NCI-H2107 (cell line): ENCODE results near the gene CAB39L.

Experiments
- DNase-seq: peaks from one replicate; lab custom pipeline; 2025; lab: John Stamatoyannopoulos, UW

Gene CAB39L

GRCh38 chr13:49399801-49400472 is 43.9 kb downstream of the CAB39L start:
- no peak for DNase-seq

DNA sequence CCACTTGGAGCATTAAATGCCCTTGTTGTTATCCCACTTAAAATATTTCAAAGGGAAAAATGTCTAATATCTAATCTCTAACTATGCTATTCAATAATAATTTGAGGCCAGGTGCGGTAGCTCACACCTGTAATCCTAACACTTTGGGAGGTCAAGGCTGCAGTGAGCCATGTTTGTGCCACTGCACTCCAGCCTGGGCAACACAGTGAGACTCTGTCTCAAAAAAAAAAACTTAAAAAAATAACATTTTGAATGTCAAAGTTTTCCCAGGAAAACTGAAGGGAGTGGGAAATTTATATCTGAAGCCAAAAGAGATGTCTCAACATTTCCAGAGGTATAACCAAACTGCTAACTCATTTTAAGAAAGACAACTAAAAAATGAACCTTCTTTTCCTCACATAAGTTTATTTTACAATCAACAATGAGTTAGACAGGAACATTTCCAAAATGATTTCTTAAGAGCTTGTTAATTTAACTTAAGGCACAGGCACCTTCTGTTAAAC is 47.9 kb downstream of the CAB39L start:
- no peak for DNase-seq

DNA sequence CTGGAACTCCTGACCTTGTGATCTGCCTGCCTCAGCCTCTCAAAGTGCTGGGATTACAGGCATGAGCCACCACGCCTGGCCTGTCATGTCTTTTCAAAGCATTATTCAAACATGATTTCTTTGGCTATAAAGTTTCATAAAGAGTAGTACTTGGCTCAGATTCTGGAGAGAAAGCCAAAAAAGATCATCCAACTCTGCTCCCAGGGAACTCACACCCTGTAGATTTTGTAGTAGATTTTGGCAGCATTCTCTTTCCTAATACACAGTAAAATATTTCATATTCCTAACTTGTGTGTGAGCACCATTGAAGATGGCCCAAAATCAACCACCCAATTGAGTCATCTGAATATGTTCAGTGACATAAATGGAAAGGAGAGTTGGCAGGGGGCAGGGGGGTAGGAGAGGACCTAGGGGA is 48.4 kb downstream of the CAB39L start:
- DNase-seq, result no peak

DNA sequence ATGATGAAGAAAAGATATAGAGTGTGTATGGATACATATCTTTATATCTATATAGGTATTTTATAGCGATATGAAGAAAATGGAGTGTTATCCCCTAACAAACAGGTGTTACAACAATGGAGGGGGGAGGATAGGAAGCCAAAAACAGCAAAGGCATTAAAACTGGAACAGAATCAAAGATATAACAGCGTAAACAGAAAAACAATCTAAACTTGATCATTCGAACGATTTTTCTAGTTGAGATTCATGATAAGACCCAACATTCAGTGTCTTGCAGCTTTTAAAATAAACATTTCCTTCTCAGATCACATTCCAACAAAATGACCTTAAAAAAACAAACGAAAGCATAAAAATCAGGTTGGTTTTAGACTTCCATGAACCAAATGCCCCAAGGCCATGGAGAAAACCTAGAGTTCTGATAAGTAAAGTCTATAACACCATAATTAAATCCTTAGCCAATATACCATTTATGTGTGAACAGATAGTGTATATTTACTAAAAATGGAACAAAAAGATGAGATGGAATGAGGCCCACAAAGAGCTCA is 55.7 kb downstream of the CAB39L start:
- DNase-seq, result no peak

DNA sequence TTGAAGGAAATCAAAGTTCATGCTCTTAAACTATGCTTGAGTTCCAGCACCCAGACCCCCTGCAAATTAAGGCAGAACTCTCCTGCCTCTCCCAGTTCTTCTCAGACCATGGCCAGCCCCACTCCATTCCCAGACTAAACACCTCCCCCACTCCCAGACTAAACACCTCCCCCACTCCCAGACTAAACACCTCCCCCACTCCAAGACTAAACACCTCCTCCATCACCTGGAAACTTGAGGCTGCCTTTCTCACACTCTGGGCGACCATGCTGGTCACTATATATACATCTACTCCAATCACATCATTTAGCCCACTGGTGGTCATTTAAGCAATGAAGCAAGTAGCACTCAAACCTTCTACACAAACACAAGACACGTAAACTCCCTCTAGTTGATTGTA is 57.2 kb downstream of the CAB39L start:
- DNase-seq, result no peak

DNA sequence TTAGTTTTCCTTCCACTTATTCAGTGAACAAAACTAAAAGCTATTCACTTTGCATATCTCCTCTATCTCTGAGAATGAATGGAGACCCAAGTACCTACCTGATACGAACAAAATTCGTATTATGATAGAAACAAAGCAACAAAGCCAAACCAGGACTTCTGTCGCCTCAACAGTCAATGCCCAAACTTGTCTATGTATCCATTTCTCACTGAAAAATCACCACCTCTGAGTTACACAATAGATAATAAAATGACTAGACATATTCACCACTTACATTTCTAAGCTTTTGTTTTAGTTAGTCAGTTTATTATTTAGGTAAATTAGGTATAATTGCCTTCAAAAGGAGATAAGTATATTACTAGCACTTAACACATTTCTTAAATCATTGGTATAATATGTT is 67.7 kb downstream of the CAB39L start:
- DNase-seq, result no peak

DNA sequence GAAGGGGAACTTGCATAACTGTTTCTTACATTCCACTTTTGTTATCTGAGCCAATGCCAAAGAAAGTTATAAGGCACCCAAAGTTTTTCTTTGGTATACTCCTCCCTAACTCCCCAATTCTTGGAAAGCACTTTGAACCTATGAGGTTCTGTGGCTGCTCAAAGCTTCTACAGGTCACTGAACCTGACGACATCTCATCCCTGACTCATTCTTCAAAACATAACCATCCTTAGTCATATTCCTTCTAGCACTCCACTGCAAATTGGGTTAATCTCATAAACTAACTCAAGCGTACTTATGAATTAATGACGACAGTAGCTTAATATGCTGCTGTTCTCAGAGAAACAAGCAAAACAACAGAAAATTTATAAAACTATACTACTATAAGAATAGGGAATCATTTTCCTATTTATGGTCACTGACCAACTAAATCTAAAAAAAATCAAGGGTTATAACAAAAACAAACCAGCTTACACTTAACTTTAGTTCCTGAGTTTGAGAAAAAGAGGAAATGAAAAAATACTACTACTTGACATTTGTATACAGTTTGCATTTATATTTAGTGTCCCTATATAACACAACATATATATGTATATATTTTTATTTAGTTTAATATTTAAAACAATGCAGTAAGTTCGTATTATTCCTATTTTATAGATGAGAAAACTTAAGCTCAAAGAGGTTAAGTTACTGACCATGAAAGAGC is 69.1 kb downstream of the CAB39L start:
- no peak for DNase-seq

DNA sequence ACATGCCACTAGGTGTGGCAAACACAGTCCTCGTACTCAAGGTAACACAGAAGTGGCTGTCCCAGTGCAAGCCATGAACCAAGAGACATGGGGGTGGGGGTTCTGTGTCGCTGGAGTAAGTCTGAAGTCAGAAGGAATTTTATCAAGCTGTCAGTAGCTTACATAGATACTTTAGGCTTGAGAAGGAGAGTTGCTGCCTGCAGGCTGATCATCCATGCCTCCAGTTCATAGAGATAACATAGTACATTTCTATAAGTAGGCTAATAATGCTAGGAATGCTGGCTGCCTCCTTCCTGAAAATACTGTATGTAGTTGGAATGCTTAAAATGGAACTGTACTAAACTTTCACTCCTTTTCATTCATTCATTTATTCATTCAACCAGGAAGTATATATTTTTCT is 70.1 kb downstream of the CAB39L start:
- no peak for DNase-seq

DNA sequence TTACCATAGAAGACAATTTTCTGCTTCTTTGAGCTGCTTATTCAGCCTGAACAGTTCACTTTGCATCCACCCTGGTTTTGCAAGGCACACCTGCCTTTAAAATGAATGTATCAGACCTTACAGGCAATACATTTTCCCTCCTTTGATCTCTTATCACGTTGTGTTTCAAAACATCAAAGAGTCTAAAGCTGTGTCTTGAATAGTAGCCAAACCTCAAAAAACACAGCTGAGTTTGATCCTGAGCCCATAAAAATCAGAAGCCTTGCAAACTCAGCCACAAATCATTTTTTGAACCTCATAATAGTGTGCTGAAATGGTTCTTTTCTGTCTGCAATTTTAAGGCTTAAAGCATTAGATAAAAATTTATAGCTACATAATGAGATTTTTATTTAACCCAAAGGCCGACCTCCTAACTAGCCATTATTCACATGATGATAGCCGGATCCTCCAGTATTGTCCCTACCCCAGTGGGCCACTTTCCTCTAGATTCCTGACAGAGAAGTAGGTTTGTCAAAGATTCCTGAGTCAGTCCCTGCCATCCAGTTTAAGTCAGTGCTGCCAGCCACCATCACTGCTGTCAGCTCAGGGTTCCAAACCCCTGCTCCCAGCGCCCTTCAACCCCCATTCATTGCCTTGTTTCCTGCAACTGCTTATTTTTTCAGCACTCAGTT is 71.8 kb downstream of the CAB39L start:
- DNase-seq, result no peak

GRCh38 chr13:49370371-49370770 is 73.5 kb downstream of the CAB39L start:
- no peak for DNase-seq

GRCh38 chr13:49369866-49370265 is 74.0 kb downstream of the CAB39L start:
- DNase-seq, result no peak

DNA sequence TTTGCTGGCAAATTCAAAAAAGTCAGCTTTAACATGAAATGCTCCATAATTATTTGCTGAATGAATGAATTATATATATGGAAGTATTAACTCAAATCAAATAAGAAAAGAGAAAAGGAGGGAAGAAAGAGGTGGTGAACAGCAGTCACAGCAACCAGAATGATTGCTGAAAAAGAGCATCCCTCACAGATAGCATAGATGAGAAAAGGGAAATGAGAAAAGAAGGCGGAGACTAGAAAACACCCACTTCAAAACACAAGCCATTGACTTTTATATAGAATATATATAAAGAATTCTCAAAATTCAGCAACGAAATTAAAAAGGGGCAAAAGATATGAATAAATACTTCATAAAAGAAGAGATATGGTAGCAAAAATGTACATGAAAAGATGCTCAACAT is 75.2 kb downstream of the CAB39L start:
- no peak for DNase-seq

DNA sequence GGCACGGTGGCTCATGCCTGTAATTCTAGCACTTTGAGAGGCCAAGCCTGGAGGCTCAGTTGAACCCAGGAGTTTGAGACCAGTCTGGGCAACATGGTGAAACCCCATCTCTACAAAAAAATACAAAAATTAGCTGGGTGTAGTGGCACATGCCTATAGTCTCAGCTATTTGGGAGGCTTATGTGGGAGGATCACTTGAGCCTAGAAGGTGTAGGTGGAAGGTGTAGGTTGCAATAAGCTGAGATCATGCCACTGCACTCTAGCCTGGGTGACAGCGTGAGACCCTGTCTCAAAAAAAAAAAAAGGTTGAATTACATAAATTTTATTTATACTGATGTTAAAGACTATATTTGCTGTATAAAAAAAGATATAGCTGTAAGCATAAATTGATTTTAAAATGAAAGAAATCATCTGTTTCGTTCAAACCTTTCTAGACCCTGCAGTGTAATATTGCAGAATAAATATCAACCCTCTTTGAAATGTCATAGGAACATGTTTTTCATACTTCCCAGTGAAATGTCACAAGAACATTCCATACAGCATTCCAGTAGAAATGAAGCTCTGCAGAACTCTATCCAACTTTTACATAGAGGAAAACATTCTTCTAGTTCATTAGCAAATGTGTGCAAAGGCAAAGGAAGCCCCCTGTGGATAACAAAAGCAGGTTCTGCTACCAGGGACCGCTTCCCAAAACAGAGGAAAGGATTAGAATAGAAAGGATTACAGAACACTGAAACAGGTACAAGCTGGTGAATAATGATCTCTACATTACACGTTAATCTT is 76.0 kb downstream of the CAB39L start:
- no peak for DNase-seq

- no peak for DNase-seq
These were observed 77.0 kb downstream of the CAB39L start for GRCh38 chr13:49366841-49367240.

GRCh38 chr13:49357694-49358093 is 86.2 kb downstream of the CAB39L start:
- DNase-seq, result no peak

GRCh38 chr13:49356223-49356622 is 87.6 kb downstream of the CAB39L start:
- DNase-seq, result no peak

DNA sequence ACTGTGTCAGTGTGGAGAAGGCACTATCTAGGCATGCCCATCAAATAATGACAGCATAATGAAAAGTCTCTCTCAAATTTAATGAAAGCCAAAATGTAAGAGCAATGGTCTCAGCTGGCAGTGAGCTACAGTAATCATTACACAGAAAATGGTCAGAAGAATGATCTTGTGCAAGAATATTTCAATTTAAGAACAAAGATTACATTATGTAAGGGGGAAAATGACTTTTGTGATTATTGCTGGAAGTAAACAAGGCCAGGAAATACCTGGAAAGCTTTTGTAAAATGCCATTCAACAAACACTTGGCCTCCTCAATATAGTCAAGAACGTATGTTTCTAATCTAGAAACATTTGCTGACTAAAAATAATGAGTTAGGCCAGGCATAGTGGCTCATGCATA is 89.1 kb downstream of the CAB39L start:
- no peak for DNase-seq

GRCh38 chr13:49353908-49354307 is 90.0 kb downstream of the CAB39L start:
- no peak for DNase-seq

GRCh38 chr13:49351871-49352270 is 92.0 kb downstream of the CAB39L start:
- DNase-seq, result no peak

DNA sequence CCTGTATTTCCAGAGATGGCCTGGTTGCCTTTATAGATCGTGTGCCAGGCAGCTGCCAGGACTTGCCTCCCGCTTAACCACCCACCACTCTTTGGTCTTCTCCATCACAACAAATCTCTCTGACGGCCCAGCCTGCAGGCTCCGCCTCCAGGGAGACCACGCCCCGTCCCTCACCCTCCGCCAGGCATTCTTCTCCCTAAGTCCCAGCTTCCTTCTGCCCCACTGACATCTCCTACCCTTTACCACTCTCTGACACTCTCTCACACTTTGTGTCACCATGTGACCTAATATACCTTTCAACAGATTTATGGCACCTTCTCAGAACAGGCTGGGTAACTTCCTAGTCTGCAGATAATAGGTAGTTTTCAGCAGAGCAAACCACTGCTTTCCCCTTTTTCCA is 95.1 kb downstream of the CAB39L start:
- DNase-seq, result no peak

GRCh38 chr13:49347650-49348385 is 96.0 kb downstream of the CAB39L start:
- no peak for DNase-seq
